ENCODE measurements around the gene ZNF141.
"Not testable (repeated sequence)": the region's sequence is repeated elsewhere in the genome, so short reads cannot be mapped to it uniquely, and the experiment has no call there.

The ZNF141 gene

GRCh38 chr4:384311-385010 lies 46.8 kb downstream of the ZNF141 start:
- no peak for DNase-seq

DNA sequence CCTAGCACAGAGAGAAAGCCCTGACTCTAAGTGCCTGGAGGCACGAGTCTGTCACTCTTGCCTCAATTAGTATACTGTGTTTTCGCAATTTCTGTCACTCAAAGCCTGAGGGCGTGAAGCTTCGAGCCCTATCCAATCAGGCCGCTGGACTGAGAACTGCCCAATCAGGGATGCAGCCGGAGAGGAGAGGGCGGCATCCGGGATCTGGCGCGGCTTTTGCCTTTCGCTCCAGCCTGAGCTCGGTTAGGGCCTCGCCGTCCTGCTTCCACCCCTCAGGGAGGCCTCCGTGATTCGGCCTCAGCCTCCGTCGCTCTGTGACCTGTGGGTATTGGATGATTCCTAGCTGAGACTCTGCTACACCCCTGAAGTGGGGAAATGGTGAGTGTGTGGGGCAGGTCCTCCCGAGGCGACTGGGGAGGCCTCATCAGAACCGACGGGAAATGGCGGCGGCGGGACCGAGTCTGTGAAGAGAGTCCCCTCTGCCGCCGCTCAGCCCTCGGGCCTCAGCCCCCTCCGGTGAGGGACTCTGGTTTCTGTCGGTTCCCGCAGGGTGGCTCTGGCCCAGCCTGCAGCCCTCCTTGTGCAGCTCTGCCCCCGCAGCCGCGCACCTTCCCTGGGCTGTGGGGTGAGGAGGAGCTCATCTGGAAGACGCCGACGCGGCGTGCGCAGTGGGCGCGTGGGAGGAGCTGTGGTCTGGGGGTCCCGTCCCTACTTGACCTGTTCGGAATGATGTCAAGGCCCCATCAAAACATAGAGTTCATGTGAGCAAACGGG lies 48.5 kb downstream of the ZNF141 start:
- peak in 13 of 56 donors; percentile 1 to 30 (median 21) for DNase-seq

- DNase-seq, result peak in 12 of 56 donors; percentile 0 to 40 (median 16)
Measured at GRCh38 chr4:386708-387105, 49.1 kb downstream of the ZNF141 start.

DNA sequence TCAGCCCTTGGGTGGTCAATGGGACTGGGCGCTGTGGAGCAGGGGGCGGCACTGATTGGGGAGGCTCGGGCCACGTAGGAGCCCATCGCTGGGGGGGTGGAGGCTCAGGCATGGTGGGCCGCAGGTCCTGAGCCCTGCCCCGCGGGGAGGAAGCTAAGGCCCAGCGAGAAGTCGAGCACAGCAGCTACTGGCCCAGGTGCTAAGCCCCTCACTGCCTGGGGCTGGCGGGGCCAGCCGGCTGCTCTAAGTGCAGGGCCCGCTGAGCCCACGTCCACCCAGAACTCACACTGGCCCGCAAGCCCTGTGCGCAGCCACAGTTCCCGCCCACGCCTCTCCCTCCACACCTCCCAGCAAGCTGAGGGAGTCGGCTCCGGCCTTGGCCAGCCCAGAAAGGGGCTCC lies 66.4 kb downstream of the ZNF141 start:
- DNase-seq, result no peak

DNA sequence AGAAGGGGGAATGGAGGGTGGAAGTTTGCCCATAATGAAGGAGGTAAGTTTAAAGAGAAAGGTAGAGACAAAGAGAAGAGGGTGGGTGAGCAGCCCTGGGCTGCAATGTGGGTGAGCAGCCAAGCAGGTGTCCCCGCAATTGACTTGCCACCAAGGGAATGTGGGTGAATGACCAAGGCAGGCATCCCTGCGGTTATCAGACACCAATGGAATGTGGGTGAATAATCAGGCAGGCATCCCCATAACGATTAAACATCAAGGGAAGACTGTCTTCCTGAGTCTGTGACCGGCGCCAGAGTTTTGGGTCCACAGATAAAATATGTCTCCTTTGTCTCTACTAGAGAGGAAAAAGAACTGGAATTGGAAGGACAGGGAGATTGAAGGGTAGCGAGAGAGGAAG lies 70.7 kb downstream of the ZNF141 start:
- DNase-seq, result not testable (repeated sequence)

- no peak for DNase-seq
Measured at GRCh38 chr4:422587-422986, 85.0 kb downstream of the ZNF141 start.
